ENCODE data around the gene DBR1.
A peak's percentile ranks its signal among the peaks of the same experiment; 100 is the strongest.

DBR1 gene, protein sequence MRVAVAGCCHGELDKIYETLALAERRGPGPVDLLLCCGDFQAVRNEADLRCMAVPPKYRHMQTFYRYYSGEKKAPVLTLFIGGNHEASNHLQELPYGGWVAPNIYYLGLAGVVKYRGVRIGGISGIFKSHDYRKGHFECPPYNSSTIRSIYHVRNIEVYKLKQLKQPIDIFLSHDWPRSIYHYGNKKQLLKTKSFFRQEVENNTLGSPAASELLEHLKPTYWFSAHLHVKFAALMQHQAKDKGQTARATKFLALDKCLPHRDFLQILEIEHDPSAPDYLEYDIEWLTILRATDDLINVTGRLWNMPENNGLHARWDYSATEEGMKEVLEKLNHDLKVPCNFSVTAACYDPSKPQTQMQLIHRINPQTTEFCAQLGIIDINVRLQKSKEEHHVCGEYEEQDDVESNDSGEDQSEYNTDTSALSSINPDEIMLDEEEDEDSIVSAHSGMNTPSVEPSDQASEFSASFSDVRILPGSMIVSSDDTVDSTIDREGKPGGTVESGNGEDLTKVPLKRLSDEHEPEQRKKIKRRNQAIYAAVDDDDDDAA

GRCh38 chr3:138174421-138175131 lies at the start of gene DBR1:
Gene DBR1 (minus strand): TSS chr3:138174921. CDS start chr3:138174795, 126 bp downstream.
- DNase-seq, result peak in 56 of 58 donors; percentile 5 to 78 (median 52)

DNA sequence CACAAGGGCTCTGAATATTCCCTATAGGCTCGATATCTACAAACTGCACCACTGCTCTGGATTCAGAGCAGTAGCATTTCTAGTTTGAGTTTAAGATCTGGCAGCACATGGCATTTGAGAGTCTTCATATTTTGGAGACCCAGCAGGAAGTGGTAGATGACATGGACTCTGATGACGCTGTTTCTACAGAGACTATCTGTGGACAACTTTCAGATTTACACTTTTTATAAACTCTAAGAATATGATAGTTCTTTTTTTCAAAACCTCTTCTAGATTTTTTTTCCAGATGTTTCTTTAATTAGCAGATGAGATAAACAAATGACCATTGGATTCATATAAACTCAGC lies 48.2 kb upstream of the DBR1 start:
- no peak for DNase-seq

DNA sequence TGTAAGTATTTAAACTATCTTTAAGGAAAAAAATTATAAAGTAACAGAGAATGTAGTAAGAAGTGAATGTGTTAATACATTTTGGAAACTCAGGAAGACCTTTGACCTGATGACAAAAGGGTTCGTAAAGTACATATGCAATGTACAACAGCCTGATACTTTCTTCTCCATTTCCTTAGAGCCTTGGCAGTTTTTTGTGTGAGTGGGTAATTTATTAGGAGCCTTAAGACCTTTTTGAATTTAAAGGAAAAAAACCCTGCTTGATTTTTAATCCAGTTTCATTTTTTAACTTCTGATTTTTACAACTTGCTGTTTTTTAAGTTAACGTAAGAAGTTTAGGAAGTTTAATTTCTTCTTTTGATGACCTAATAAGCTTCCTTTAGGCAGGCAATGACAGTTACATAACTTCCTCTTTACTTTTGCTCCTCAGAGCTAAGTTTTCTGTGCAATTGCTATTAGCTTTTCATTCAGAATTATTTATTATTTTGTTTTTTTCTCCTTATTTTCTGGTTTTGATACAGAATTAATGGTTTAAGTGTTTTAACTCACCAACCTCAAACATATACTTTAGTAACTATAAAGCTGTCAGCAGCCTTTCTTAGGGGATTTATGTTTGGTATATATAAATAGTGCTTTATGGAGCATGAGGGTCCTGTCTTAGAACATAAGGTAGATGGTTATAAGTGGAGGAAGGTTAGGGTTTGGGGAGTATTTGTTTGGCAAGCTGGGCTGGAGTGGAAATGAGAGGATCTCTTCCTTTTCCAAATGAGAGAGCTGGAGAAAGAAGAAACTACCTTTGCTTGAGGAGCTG lies 47.6 kb upstream of the DBR1 start:
- DNase-seq, result no peak

GRCh38 chr3:138220788-138221187 lies 46.1 kb upstream of the DBR1 start:
- DNase-seq, result no peak

- DNase-seq, result no peak
Observed at GRCh38 chr3:138220242-138220641, 45.5 kb upstream of the DBR1 start.

- no peak for DNase-seq
Observed at GRCh38 chr3:138219255-138219654, 44.5 kb upstream of the DBR1 start.

DNA sequence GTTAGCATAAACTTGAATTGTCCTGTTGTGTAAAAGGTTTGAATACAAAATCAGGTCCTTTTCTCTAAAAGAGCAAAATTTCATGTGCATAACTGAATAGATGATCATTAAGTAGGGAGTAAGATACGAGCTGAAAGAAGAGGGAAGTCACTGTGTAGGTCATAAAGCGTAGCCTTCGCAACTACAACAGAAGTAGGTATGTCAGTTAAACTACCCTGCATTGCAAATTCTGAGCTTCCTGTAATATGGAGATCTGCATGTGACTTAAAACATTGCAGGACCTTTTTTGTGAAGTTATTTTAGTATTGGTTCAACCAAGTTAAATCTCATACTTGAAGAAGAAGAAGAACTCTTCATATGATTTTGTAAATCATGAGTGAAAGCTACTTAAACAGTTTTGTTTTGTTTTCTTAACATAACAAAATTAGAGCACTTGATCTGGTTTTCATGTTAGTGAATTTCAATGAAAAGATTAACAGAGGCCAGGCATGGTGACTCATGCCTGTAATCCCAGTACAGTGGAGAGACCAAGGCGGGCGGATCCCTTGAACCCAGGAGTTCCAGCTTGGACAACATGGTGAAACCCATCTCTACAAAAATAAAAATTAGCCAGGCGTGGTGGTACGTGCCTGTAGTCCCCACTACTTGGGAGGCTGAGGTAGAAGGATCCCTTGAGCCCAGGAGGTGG lies 38.8 kb upstream of the DBR1 start:
- DNase-seq, result no peak

GRCh38 chr3:138210528-138210927 lies 35.8 kb upstream of the DBR1 start:
- DNase-seq, result no peak

GRCh38 chr3:138206196-138206595 lies 31.5 kb upstream of the DBR1 start:
- no peak for DNase-seq

DNA sequence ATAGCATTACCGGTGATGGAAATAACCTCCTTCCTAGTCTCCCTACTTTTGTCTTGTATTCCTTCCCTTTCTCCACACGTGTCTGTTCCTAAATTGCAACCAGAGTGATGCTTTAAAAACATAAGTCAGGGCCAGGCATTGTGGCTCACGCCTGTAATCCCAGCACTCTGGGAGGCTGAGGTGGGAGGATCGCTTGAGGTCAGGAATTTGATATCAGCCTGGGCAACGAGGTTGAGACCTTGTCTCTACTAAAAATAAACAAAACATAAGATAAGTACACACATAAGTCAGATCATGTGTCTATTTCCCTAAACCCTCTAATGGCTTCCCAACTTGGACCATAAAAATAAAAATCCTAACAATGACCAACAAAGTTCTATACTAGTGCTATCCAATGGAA lies 30.8 kb upstream of the DBR1 start:
- DNase-seq, result no peak

GRCh38 chr3:138203938-138204337 lies 29.2 kb upstream of the DBR1 start:
- DNase-seq, result no peak

DNA sequence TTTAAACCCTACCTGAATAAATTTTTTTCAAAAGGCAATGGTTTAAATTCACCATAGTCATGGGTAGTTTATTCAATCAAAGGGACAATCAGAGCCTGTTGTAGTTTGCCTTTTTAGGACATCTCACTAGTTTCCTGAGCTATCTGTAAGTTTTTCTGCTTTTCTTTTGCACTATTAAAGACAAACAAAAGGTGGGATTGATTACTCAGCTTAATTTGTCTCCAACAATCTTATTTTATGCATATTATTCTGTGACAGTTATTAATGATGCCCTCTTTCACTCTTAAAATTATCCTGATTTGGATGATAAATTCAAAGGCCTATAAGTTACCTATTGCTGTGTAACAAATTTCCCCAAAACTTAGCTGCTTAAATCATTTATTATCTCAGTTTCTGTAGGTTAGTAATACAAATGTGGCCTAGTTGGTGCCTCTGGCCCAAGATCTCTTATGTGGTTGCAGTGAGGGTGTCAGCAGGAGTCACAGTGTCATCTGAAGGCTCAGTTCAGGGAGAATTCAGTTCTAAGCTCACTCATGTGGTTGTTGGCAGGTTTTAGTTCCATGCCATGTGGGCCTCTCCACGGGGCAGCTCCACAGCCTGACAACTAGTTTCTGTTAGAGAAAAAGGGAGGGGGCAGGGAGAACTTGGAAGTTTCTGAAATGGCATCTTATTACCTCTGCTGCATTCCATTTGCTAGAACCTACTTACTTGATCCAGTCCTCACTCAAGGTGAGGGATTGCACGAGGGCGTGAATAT lies 28.4 kb upstream of the DBR1 start:
- DNase-seq, result no peak

DNA sequence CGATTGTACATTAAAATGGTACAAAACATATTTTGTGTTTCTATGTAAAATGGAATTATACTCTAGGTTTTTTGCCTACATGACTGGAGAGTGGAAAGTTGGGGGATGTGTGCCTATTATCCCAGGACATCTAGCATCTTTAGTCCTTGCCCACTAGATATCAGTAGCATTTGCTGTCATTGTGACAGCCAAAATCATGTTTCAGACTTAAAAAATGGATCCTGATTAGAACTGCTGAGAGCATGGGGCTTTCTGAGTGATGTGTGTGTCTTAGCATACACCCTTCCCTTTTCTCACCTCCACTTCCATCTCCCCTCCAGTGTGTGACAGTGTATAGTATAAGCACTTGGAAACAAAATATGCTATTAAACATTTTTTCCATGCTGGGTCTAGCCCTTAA lies 25.7 kb upstream of the DBR1 start:
- no peak for DNase-seq

GRCh38 chr3:138199851-138200250 lies 25.1 kb upstream of the DBR1 start:
- DNase-seq, result no peak

GRCh38 chr3:138197524-138197923 lies 22.8 kb upstream of the DBR1 start:
- DNase-seq, result no peak

DNA sequence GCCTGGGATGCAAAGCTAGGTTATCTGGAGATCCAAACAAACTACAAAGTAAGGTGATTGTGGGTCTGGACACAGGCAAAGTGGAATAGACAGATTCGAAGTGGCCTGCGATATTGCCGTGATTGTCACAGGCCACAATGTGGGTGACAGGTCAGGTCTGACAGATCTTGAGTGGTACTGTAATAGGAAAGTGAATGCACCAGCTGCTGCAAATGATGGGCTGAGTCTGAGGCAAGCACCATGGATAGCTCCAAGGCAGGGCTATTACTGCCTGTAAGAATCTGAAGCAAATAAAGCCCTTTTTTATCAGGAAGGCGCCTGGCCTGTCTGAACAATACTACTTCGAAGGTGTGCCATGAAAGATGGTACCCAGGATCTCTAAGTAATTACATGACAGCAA lies 22.3 kb upstream of the DBR1 start:
- peak in 8 of 58 donors; percentile 1 to 16 (median 7) for DNase-seq

GRCh38 chr3:138196023-138196422 lies 21.3 kb upstream of the DBR1 start:
- DNase-seq, result no peak

DNA sequence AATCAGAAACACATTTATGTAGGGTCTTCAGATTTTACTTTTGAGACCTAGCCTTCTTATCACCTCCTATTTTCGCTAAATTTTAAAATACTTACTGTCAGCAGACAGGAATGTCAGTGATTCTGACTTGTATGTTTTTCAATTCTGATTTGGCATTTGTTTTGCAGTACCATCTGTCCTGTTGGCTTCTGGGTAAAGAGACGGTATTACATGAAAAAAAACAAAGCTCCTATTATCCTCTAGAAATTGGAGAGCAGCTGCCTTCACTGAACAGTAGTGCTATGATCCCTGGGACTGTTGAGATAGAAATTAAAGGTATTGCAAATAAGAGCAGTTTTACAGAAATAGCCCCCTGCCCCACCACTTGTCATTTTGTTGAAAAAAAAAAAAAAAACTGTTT lies 20.8 kb upstream of the DBR1 start:
- no peak for DNase-seq

DNA sequence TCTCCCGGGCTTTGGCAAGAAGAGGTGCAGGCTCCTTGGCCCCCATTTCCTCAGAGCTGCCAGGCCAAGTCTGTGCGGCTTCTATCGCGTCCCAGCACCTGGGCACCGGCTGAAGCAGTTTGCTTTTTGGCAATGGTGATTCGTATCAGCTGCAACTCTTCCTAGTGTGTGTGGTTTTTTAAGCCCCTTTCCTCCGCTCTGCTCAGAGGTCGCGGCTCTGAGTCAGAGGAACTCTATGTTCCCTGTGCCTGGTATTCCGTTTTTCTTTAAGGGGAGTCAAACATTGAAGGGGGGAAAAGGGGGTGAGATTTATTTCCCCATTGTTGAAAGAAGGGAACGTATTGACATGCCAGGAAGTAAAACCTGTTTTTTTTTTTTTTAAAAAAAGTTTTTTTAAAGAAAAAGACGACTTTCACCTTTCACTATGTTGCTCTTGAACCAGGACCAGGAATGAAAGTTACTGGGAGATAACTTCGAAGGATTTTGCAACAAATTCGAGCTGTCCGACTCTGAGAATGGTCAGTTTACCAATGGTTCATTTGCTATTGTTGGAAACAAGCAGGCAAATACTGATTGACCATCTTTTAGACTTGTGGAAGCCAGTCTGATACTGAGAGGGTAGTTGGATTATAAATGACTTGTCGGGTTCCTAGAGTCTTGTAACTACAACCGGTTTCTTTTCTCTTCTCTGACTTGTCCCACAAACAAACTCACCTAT lies 13.5 kb upstream of the DBR1 start:
- DNase-seq, result no peak
